Stimulated activated CD4-positive, alpha-beta T cell treated with anti-CD3 and anti-CD28 coated beads, Interleukin-4, amount 100 ng/mL, for 48 hours (primary cell): ENCODE results near the gene COX4I1.

Source experiments
- DNase-seq, 2 donors: peaks; one replicate each; pipeline ENCODE4 v3.0.0-alpha.2; 2020; ENCODE audit warnings: low read depth in 2 of 2

Gene COX4I1

GRCh38 chr16:85799497-85800320 is at the start of gene COX4I1, which contains the start of gene EMC8:
COX4I1 (plus strand) TSS chr16:85799695; CDS start chr16:85801206, 1,511 bp downstream.
EMC8 (minus strand) TSS chr16:85799544; CDS start chr16:85799295, 249 bp downstream.
- DNase-seq, result peak; percentile 92 to 94

GRCh38 chr16:85749771-85750145 is 49.7 kb upstream of the COX4I1 start:
- no peak for DNase-seq

- no peak for DNase-seq
These were observed 49.2 kb upstream of the COX4I1 start for GRCh38 chr16:85750146-85750826.

- DNase-seq, result no peak
These were observed 48.4 kb upstream of the COX4I1 start, which contains the start of gene C16orf74 for GRCh38 chr16:85750827-85751697. C16orf74 (minus strand) TSS chr16:85751096; CDS start chr16:85735217, 15,879 bp downstream.

GRCh38 chr16:85751698-85752501 is 47.6 kb upstream of the COX4I1 start:
- DNase-seq, result no peak

GRCh38 chr16:85752511-85753420 is 46.7 kb upstream of the COX4I1 start:
- no peak for DNase-seq

GRCh38 chr16:85753559-85753958 is 45.9 kb upstream of the COX4I1 start:
- DNase-seq, result no peak

GRCh38 chr16:85753976-85754375 is 45.5 kb upstream of the COX4I1 start:
- DNase-seq, result no peak

GRCh38 chr16:85754413-85754812 is 45.1 kb upstream of the COX4I1 start:
- DNase-seq, result no peak

GRCh38 chr16:85755929-85756768 is 43.3 kb upstream of the COX4I1 start:
- no peak for DNase-seq

GRCh38 chr16:85757341-85757822 is 42.1 kb upstream of the COX4I1 start:
- DNase-seq, result no peak

GRCh38 chr16:85759136-85759535 is 40.4 kb upstream of the COX4I1 start:
- no peak for DNase-seq

- DNase-seq, result no peak
These were observed 39.7 kb upstream of the COX4I1 start for GRCh38 chr16:85759631-85760419.

GRCh38 chr16:85761861-85762260 is 37.6 kb upstream of the COX4I1 start:
- no peak for DNase-seq

- DNase-seq, result no peak
These were observed 36.5 kb upstream of the COX4I1 start for GRCh38 chr16:85762970-85763369.

- no peak for DNase-seq
These were observed 35.9 kb upstream of the COX4I1 start for GRCh38 chr16:85763616-85764015.

GRCh38 chr16:85765211-85765610 is 34.3 kb upstream of the COX4I1 start:
- DNase-seq, result no peak

GRCh38 chr16:85765767-85766166 is 33.7 kb upstream of the COX4I1 start:
- no peak for DNase-seq
